Stimulated activated CD4-positive, alpha-beta T cell treated with anti-CD3 and anti-CD28 coated beads, Interleukin-4, amount 100 ng/mL, for 48 hours (primary cell): Measurements from ENCODE around the gene ANKRD6.

Experiments
- DNase-seq, 2 donors: peaks; one replicate each; pipeline ENCODE4 v3.0.0-alpha.2; 2020; ENCODE audit warnings: low read depth in 2 of 2

Gene ANKRD6

DNA sequence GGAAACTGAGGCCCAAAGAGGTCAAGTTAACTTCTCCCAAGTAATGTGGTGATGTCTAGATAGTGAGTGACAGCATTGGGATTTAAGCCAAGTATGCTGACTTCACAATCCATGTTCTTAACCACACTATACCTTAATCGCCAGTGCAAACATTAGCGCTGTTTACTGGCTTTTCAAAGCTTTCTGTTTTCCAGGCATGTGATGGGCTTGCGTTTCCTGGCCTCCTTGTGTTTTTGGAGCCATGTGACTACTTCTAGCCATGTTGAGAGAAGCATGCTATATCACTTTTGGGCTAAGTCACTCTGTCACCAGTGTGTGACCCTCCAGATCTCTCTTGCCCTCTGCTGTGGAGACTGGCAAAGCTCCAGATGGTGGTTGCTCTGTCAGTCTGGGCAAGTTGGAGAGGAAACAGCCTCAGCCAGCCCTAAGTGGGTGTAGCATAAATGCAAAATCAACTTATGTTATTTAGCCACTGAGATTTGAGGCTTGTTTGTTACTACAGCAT is 76.9 kb downstream of the ANKRD6 start:
- no peak for DNase-seq

DNA sequence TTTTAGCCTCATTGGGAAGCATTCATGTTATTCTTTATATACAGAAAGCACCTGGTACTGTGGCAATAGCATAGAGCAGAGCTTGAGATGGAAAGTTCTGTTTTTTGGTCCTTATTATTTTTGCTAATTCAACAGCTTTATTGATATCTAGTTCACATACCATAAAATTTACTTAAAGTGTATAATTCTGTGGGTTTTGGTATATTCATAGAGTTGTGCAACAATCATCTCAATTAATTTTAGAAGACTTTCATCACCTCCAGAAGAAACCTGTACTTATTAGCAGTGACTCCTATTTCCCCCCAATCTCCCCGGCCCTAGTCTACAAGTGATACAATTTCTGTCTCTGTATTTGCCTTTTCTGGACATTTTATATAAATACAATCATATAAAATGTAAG is 77.4 kb downstream of the ANKRD6 start:
- no peak for DNase-seq

DNA sequence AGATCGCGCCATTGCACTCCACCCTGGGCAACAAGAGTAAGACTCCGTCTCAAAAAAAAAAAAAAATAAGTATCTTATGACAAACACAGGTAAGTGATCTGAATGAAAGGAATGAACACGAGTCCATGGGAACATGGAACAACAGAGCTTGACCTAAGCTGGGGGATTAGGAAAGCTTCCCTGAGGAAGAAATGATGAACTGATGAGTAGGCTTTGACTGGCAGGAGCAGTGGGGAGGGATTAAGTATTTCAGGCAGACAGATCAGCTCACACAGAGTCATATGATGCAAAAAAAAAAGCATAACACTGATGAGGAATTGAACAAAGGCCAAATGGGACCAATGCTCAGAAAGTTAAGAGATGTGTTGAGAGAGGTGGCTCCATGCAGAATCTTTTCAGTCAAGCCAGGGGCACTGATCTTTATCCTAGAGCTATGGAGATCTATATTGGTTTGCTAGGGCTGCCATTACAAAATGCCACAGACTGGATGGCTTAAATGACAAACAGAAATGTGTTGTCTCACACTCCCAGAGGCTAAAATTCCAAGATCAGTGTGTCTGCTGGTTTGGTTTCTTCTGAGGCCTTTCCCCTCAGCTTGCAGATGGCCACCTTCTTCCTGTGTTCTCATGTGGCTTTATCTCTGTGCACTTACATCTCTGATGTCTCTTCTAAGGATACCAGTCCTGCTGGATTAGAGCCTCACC is 85.6 kb downstream of the ANKRD6 start:
- no peak for DNase-seq

DNA sequence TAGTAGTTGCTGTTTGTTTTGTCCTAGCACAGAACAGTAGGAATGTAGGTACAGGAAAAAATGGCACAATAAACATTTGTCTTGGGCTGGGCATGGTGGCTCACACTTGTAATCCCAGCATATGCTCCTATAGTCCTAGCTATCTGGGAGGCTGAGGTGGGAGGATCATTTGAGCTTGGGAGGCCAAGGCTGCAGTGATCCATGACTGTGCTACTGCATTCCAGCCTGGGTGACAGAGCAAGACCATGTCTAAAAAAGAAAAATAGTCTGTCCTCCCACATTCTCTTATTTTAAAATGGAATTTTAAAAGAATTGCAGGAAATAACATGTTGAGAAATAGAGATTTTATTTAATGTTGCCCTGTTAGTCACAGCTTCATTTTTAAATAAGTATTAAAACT is 87.8 kb downstream of the ANKRD6 start:
- no peak for DNase-seq

DNA sequence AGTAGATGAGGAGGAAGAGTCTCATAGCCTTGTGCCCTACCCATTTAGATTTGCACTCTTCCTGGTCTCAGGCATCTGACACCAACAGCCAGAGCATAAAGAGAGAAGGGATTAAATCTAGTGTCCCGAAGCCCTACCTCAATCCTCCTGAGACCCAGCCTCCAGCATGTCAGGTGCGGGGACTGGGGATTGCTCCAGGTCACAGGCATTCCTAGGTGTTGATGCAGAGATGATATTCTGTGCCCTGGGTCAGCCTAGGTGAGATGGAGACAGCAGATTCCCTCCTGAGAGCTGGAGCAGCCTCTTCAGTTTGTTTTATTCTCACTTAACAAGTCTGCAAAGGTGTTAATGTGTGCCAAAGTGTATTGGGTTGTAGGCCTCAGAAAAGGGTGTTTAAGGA is 89.8 kb downstream of the ANKRD6 start:
- DNase-seq: no peak

DNA sequence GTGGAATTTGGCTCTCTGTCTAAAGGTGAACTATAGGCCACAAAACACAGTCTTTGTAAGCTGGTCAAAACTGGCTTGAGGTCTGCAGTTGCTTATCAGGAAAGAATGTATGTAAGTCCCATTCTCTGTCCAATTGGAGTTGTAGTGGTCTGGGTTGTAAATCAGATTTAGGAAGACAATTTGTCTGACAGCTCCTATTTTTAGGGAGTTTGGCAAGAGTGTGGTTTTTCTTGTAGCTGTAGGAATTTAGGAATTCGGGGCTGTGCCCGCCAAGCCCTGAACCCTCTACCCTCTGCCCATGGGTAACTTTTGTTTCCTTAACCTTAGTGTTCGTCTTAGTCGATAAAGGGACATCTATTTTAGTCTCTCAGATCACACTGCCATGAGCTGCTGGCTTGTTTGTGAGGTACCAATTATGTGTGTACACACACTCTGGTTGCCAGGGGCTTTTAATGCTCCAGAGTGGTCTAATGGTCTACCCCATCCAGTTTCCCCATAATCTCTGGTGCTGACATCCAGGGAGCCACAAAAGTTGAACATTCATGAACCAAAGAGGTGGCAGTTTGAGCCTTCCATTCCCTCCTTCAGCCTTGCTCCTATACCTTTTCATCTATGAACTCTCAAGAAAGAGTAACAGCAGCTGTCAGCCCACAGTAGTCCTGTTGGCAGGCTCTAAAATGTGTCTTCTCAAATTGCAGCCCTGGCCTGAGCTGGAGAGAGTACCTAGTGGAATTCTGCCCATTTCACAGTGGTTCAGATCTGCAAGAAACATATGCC is 93.0 kb downstream of the ANKRD6 start:
- DNase-seq: no peak

DNA sequence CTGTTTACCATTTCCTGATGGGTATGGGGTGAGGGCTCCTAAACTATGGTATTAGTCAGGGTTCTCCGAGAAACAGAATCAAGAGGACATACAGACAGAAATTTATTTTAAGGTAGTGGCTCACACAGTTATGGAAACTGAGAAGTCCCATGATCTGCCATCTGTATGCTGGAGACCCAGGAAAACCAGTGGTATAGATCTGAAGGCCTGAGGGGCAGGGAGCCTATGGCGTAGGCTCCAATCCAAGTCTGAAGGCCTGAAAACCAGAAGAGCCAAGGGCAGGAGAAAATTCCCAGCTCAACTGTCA is 93.6 kb downstream of the ANKRD6 start:
- DNase-seq: no peak

DNA sequence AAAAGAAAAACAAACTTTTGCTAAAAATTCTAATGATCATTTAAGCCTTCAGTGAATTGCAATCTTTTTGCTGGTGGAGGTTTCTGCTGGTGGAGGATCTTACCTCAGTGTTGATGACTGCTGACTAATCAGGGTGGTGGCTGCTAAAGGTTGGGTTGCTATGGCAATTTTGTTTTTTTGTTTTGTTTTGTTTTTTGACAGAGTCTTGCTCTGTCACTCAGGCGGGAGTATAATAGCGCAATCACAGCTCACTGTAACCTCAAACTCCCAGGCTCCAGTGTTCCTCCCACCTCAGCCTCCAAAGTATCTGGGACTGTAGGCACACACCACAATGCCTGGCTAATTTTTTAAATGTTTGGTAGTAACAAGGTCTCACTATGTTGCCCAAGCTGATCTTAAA is 94.7 kb downstream of the ANKRD6 start:
- no peak for DNase-seq

DNA sequence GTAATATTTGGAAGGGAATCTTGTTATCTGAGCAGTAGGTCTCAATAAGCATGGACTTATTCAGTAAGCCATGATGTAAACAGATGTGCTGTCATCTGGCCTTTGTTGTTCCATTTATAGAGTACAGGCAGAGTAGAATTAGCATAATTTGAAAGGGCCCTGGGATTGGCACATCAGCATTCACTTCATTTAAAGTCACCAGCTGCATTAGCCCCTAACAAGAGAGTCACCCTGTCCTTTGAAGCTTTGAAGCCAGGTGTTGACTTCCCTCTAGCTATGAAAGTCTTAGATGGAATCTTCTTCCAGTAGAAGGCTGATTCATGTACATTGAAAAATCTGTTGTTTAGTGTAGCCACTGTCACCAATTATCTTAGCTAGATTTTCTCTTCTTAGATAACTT is 95.9 kb downstream of the ANKRD6 start:
- DNase-seq: no peak

DNA sequence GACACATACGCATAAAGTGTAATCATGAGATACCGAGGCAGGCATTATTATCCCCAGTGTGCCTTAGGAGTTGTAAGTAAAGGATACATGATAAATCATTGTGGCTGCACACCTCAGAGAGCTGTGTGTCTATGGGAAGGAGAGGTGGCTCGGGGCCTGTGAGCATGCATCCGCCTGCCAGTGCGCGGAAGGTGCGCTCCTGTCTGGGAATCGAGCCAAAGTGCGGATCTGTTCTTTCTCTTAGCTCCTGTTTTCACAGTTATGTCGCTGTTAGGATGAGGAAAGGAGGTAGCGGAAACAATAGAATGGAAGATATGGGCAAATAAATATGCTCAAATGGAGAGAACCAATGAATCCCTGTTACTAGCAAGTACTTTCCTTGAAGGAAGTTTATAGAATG is 98.0 kb downstream of the ANKRD6 start:
- no peak for DNase-seq

DNA sequence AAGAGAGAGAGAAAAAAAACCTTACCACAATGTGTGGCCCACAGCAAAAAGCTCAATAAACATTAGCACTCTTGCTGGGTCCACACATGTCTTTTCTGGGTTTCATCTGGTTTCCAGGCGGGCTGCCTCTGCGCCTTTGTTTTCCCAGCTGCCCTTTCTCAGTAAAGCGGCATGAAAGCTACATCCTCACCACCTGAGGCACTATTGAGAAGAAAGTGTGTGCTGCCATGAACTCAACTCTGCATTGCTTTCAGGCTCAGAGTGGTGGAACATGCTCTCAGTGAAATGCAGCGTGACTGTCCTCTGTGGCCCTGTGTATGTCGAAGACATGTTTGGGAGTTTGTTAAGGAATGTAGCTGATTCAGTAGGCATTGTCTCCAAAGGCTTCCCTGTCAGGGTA is 103.3 kb downstream of the ANKRD6 start:
- DNase-seq: no peak

DNA sequence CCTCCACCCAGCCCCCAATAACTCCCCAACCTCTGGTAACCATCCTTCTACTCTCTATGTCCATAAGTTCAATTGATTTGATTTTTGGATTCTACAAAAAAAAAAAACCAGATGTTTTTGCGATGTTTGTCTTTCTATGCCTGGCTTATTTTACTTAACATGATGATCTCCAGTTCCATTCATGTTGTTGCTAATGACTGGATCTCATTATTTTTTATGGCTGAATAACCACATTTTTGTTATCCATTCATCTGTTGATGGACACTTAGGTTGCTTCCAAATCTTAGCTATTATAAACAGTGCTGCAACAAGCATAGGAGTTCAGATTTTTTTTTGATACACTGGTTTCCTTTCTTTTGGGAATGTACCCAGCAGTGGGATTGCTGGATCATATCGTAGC is 106.8 kb downstream of the ANKRD6 start:
- no peak for DNase-seq

DNA sequence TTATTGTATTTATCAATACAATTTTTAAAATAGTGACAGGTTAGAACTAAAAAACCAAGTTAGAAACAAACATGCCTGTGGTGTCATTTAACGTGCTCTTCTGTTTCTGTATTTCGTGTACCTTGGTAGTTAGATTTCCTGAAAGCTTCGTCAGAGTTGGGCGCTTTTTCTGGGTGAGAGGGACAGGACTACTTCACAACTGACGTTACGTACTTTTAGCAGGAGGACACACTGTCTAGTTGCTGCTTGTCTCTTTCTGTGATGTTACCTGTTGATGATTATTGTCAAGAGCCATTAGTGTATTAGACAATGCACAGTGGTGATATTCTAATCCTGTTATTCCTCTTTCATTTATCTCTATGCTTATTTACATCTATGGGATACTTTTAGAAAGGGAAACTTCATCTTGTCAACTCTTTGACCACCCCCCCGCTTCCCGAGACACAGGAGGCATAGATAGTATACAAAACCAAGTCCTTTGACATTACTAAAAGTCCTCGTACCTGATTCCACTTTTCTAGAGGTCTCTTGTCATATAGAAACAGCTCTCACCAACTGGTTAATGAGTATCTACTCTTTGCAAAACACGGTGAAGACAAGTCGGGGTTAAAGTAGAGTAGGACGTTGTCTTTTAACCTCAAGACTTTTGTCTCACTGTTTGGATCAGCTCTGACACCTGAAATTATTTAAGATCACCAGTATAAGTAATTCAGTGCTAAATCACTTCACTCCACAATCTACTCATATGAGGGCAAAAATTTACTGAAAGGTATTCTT is 109.3 kb downstream of the ANKRD6 start:
- DNase-seq: no peak

DNA sequence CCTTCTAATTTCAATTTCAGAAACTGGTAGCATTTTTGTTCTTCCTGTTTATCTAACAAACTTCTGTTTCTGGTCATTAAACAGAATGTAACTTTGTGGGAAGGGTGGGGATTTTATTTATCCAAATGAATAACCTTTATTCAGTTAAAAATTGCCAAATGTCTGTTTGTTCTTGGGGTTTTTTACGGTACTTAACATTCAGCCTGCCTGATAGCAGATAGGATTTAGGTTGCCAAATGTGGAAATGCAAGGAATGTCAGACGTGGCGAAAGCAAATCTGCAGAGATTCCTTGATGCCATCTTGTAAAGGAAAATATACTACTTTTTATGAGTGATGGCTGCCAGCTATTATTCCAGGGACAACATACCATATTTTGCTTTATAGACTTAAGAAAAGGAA is 109.9 kb downstream of the ANKRD6 start:
- no peak for DNase-seq

DNA sequence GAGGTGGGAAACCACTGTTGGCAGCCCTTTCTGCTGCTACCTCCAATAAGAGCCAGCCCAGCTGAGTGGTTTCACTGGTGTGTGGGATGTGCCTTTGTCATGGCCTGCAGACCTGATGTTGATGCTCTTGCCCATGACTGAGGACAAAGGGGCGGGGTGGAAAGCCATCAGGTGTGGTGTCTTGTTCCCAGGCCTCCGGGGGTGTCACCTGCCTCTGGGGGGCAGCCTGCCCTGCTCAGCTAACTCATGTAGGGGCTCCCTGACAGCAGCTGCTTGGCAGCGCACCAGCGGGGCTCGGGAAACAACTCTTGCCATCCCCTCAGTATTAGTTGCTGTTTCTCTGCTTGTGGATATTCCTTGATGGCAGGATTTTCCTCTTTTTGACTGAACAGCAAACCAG is 114.3 kb downstream of the ANKRD6 start:
- DNase-seq: no peak

DNA sequence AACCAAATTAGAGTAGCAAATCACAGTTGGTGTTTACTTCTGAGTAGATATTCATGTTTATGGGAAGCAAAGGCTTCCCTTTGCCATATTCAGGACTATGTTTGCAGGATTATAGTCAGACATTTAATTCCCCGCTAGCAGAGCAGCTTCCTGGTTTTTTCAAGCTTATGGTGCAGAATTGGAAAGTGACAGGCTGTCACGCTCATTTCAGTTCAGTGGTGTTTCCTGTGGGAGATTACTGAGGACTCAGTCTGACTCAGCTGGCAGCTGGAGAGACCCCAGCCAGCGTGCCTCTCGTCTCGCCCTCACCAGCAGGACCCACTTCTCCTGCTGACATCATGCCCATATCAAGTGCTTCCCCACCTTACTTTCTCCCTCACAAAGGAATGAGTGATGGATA is 120.5 kb downstream of the ANKRD6 start:
- no peak for DNase-seq

DNA sequence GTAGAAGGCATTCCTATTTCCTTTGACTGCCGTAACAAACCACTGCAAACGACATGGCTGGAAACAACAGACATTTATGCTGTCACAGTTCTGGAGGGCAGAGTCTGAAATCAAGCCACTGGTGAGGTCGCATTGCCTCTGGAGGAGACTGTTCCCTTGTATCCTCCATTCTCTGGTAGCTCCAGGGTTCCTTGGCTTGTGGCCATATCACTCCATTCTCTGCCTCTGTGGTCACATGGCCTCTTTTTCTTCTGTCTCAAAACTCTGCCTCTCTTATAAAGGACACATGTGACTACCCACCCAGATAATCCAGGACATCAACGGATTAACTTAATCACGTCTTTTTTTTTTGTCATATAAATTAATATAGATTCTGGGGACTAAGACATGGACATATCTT is 121.2 kb downstream of the ANKRD6 start:
- no peak for DNase-seq

DNA sequence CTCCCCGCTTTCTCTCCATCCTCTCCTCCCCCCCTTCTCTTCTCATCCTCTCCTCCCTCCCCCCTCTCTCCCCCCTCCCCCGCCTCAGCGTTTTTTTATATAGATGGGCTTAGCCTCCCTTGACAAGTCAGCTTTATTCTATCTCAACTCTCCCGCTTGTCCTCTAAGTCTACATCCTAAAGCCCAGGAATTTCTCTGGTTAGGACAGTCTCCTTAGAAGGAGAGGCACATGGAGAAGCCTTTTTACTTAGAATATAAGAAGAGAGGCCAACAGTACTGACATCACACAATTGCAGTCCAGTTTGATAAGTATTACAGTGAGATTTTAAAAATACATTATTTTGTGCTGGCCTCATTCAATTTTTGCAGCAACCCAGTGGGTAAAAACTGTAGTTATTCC is 122.1 kb downstream of the ANKRD6 start:
- no peak for DNase-seq

DNA sequence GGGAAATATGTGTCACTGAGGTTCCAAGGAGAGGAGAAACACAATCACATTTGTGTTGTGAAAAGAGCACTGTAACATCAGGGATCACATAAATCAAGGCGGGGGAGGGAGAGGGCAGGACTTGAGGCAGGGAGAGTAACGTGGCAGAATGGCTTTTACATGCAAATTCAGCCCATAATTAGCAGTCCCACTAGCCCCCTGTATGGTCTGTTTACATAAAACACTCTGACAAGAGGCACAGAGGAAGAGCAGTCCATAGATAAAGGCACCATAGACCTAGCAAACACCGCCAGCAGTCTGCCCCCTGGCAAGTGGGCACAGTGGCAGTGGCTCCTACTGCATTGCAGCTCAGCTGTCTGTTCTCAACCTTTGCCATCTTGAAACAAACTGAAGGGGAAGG is 122.9 kb downstream of the ANKRD6 start:
- no peak for DNase-seq

DNA sequence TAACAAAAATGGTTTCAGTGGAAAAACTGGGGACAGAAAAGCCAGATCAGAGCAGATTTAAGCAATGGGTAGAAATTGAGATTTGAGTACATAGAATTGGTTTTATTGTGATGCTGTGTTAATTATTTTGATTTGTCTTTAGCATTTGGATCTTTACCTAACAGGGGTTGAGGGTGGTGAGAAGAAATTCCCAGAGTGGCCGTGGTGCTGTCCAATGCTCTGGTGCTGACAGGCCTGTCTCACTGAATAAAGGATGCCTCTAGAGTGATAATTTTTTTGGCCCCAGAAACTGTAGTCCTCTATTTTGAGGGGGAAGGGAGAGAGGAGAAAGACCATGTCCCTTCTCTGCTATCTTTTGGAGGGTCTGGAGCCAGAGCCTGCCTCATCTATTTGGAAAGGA is 126.5 kb downstream of the ANKRD6 start:
- DNase-seq: no peak

DNA sequence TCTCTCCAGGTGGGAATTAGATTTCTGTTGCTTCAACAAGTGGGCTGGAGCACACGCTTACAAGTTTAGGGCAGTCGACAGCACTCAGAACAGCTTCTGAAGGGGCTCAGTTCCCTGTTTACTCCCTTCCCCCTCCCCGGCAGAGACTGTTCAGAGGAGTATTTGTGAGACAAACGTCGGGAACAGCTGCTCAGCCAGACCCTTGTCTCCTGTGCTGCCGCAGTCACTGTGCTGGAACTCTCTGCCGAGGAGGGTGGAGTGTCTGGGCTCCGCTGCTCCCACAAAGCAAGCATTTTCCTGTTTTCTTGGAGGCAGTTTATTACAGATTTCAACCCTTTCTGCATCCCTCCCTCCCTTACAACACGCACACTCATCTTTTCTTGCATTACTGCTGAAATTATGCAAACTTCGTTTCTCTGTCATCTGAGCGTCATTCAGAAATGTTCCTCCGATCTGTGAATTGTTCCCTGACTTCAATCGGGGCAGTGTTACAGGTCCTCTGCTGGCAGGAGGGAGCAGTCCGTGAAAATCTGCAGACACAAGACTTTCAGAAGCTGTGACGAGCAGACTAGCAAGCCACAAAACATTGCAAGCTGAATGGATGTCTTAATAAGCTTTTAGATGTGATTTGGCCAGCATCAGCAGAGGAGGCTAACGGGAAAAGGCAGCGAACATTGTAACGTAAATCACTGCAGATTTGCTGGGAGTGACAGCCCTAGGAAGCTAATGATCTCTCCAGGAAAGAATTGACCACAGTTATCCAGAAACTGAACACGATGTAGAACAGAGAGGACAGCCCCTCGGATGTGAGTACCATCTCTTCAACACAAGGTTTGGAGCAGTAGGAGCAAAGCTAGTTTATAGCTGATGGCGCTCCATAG is 129.4 kb downstream of the ANKRD6 start:
- no peak for DNase-seq

DNA sequence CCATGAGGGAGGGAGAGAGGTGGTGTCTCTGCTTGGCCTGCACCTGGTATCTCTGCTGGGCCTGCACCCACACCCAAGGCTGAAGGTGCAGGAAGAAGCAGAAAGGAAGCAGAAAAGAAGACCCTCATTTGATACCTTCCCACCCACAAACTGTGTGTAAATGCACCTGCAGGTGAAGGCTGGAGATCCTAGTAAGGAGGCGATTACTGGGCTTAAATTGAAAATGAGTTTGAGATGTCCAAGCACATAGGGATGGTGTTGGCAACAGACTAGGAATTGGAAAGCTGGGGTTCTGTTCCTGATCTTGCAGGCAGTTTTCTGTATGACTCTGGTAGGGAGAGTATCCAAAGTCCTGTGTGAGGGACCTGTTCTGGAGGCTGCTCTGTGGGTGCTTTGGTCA is 130.9 kb downstream of the ANKRD6 start:
- no peak for DNase-seq
